CD4-positive, alpha-beta memory T cell (primary cell): ENCODE data around the gene RUNX2. TPM values are rescaled to one million over a fixed set of nuclear protein-coding genes. Genes with fewer than 3 reads are reported as not detected.

Experiments
- CTCF ChIA-PET: fragments of 350-600 bp; sonication (Branson Sonifier 250); formaldehyde crosslinking; loops from one replicate; lab custom pipeline; 2021; ENCODE audit warnings: inconsistent platforms; ENCODE audit not compliant: partially characterized antibody; lab: Charles Lee
- POLR2A ChIA-PET: fragments of 350-600 bp; sonication (Branson Sonifier 250); formaldehyde crosslinking; loops from one replicate; lab custom pipeline; 2021; ENCODE audit not compliant: partially characterized antibody; lab: Charles Lee
- DNase-seq, 5 donors: peaks; one replicate each; pipeline versions ENCODE4 v3.0.0 to v3.0.0-alpha.2; 2020 to 2022; ENCODE audit warnings: mixed read lengths in 1 of 5
- H3K27ac ChIP-seq: one replicate; pipeline ENCODE4 v1.7.0; 2013; ENCODE audit warnings: low read depth, low read length
- H3K27me3 ChIP-seq: 2 replicates; pipeline ENCODE4 v1.7.0; 2013; ENCODE audit warnings: mild to moderate bottlenecking, low read length, moderate library complexity; ENCODE audit not compliant: insufficient read depth
- H3K36me3 ChIP-seq: 2 replicates; pipeline ENCODE4 v1.7.0; 2013; ENCODE audit warnings: mild to moderate bottlenecking, low read length, moderate library complexity; ENCODE audit not compliant: insufficient read depth
- H3K4me1 ChIP-seq: 2 replicates; pipeline ENCODE4 v1.7.0; 2013; ENCODE audit warnings: mild to moderate bottlenecking, low read length, moderate library complexity; ENCODE audit not compliant: insufficient read depth
- H3K4me3 ChIP-seq, 2 donors: one replicate each; pipeline ENCODE4 v1.7.0; 2013; ENCODE audit warnings: low read length in 2 of 2, mild to moderate bottlenecking in 1 of 2
- H3K9me3 ChIP-seq, 2 donors: one replicate each; pipeline ENCODE4 v1.7.0; 2013; ENCODE audit warnings: low read length in 2 of 2, control low read depth in 1 of 2; ENCODE audit not compliant: control insufficient read depth in 1 of 2
- H3K27ac Mint-ChIP-seq, 7 donors: one replicate each; pipeline ENCODE4 v1.8.0; 2020 to 2021; ENCODE audit warnings: mixed read lengths in 7 of 7, mild to moderate bottlenecking in 6 of 7, inconsistent platforms in 3 of 7, moderate library complexity in 3 of 7
- H3K27me3 Mint-ChIP-seq, 2 donors: one replicate each; pipeline ENCODE4 v1.8.0; 2020 to 2021; ENCODE audit warnings: mixed read lengths in 2 of 2
- H3K36me3 Mint-ChIP-seq, 2 donors: one replicate each; pipeline ENCODE4 v1.8.0; 2020 to 2021; ENCODE audit warnings: mixed read lengths in 2 of 2, inconsistent platforms in 1 of 2, mild to moderate bottlenecking in 1 of 2
- H3K4me1 Mint-ChIP-seq, 4 donors: one replicate each; pipeline ENCODE4 v1.8.0; 2020 to 2021; ENCODE audit warnings: mixed read lengths in 4 of 4, mild to moderate bottlenecking in 1 of 4
- H3K4me3 Mint-ChIP-seq, 8 donors: one replicate each; pipeline ENCODE4 v1.8.0; 2020 to 2021; ENCODE audit warnings: mixed read lengths in 8 of 8, mild to moderate bottlenecking in 7 of 8, moderate library complexity in 6 of 8, inconsistent platforms in 3 of 8
- H3K9me3 Mint-ChIP-seq, 8 donors: one replicate each; pipeline ENCODE4 v1.8.0; 2020 to 2021; ENCODE audit warnings: mixed read lengths in 8 of 8, mild to moderate bottlenecking in 5 of 8, inconsistent platforms in 3 of 8, moderate library complexity in 1 of 8
- intact Hi-C: fragments of 100-400 bp; cut with micrococcal nuclease; formaldehyde crosslinking; loops from one replicate; pipeline ENCODE4 v1.15.1; 2023
- polyA plus RNA-seq, 2 donors: library from polyadenylated mRNA; unstranded; fragments of 300-500 nt; fragmentation: Illumina TruSeq; gene quantifications; one replicate each; pipeline ENCODE4 v1.2.3, GENCODE V29; 2021
- total RNA-seq, 2 experiments: library from RNA; stranded (reverse); gene quantifications; one replicate each; pipeline ENCODE4 v1.2.3, GENCODE V29; 2021

Gene RUNX2
- total and polyA plus RNA-seq, 4 experiments from 2014 or later = 4.5 to 26.6 (median 23.3) TPM

GRCh38 chr6:45422503-45423110 lies 94.5 kb downstream of the RUNX2 start:
- Histone ChIP-seq H3K4me3 (peak overlapping the region; percentile 76 to 86), H3K27ac (peak overlapping the region; percentile 72), H3K4me1 (peaks cover 38% of the 10 kb centered on the region), H3K9me3 (no peaks in the 10 kb centered on the region), H3K27me3 (no peaks in the 10 kb centered on the region), H3K36me3 (no peaks in the 10 kb centered on the region)
- Mint-ChIP-seq H3K36me3 (peaks cover 0 to 28% of the 10 kb centered on the region in 2 donors), H3K27me3 (peaks cover 3 to 5% of the 10 kb centered on the region in 2 donors), H3K4me3 (peak overlapping the region; percentile 96 to 99 (median 98)), H3K4me1 (peaks cover 27 to 59% (median 38%) of the 10 kb centered on the region in 4 donors), H3K27ac (peak overlapping the region; percentile 92 to 98 (median 96)), H3K9me3 (peaks cover 0 to 1% (median 0%) of the 10 kb centered on the region in 8 donors)
- intact Hi-C loops = loop anchor here (1.0 to 5.0 kb wide), 6 partner anchors 14 to 590 kb away; partner anchors contain the start of gene SUPT3H
- CTCF ChIA-PET = interaction anchor here (1.1 to 4.0 kb wide), 4 partner anchors 42 to 767 kb away, joined by 4 to 50 read pairs (median 4); no protein-coding TSS in a partner anchor
- POLR2A ChIA-PET = interaction anchor here (0.6 to 4.1 kb wide), 20 partner anchors 9 to 767 kb away, joined by 3 to 50 read pairs (median 4); partner anchors contain the start of gene SUPT3H
- peak; percentile 67 to 85 (median 73) for DNase-seq

GRCh38 chr6:45423111-45423823 lies 95.1 kb downstream of the RUNX2 start:
- peaks cover 0 to 28% of the 10 kb centered on the region in 2 donors for H3K36me3 Mint-ChIP-seq
- peak overlapping the region; percentile 96 to 99 (median 98) for H3K4me3 Mint-ChIP-seq
- no peaks in the 10 kb centered on the region for H3K36me3 ChIP-seq
- peak overlapping the region; percentile 92 to 98 (median 96) for H3K27ac Mint-ChIP-seq
- peak in 1 of 5 donors; percentile 21 for DNase-seq
- H3K4me1 Mint-ChIP-seq = peaks cover 30 to 66% (median 42%) of the 10 kb centered on the region in 4 donors
- H3K9me3 ChIP-seq = no peaks in the 10 kb centered on the region
- peaks cover 45% of the 10 kb centered on the region for H3K4me1 ChIP-seq
- ChIA-PET CTCF (interaction anchor here (0.6 to 4.0 kb wide), 4 partner anchors 85 to 291 kb away, joined by 3 to 50 read pairs (median 4); no protein-coding TSS in a partner anchor), POLR2A (interaction anchor here (0.8 to 4.1 kb wide), 14 partner anchors 8 to 291 kb away, joined by 3 to 50 read pairs (median 6); partner anchors contain the start of gene SUPT3H)
- no peaks in the 10 kb centered on the region for H3K27me3 ChIP-seq
- peak overlapping the region; percentile 72 for H3K27ac ChIP-seq
- peaks cover 0 to 1% (median 0%) of the 10 kb centered on the region in 8 donors for H3K9me3 Mint-ChIP-seq
- intact Hi-C loops = loop anchor here (2.0 to 5.0 kb wide), 4 partner anchors 14 to 589 kb away; no protein-coding TSS in a partner anchor
- peak overlapping the region; percentile 76 to 86 for H3K4me3 ChIP-seq
- H3K27me3 Mint-ChIP-seq = peaks cover 3 to 5% of the 10 kb centered on the region in 2 donors

GRCh38 chr6:45423824-45424450 lies 95.8 kb downstream of the RUNX2 start:
- intact Hi-C loops = loop anchor here (2.0 to 5.0 kb wide), 4 partner anchors 13 to 588 kb away; no protein-coding TSS in a partner anchor
- peak overlapping the region; percentile 72 for H3K27ac ChIP-seq
- peaks cover 0 to 31% of the 10 kb centered on the region in 2 donors for H3K36me3 Mint-ChIP-seq
- H3K4me1 Mint-ChIP-seq = peaks cover 36 to 72% (median 48%) of the 10 kb centered on the region in 4 donors
- H3K27me3 ChIP-seq = no peaks in the 10 kb centered on the region
- CTCF ChIA-PET = interaction anchor here (0.6 to 1.4 kb wide), 3 partner anchors 84 to 291 kb away, joined by 3 to 4 read pairs (median 3); no protein-coding TSS in a partner anchor
- H3K4me3 Mint-ChIP-seq = peak overlapping the region; percentile 96 to 99 (median 98)
- H3K9me3 Mint-ChIP-seq = peaks cover 0 to 1% (median 0%) of the 10 kb centered on the region in 8 donors
- peak in 2 of 5 donors; percentile 18 to 41 for DNase-seq
- H3K4me1 ChIP-seq = peaks cover 51% of the 10 kb centered on the region
- H3K27me3 Mint-ChIP-seq = peaks cover 3 to 4% of the 10 kb centered on the region in 2 donors
- no peaks in the 10 kb centered on the region for H3K9me3 ChIP-seq
- H3K36me3 ChIP-seq = no peaks in the 10 kb centered on the region
- peak overlapping the region; percentile 76 to 86 for H3K4me3 ChIP-seq
- H3K27ac Mint-ChIP-seq = peak overlapping the region; percentile 66 to 94 (median 89)
- POLR2A ChIA-PET = interaction anchor here (0.8 to 1.0 kb wide), 4 partner anchors 13 to 71 kb away, joined by 3 to 4 read pairs (median 4); partner anchors contain the start of gene SUPT3H

- H3K36me3 ChIP-seq = no peaks in the 10 kb centered on the region
- H3K4me3 ChIP-seq = peak overlapping the region; percentile 14 to 17
- H3K9me3 ChIP-seq = no peaks in the 10 kb centered on the region
- no peak for DNase-seq
- H3K27ac ChIP-seq = peak overlapping the region; percentile 72
- ChIA-PET CTCF (interaction anchor here (1.4 to 1.6 kb wide), 2 partner anchors 12 to 139 kb away, joined by 3 read pairs; no protein-coding TSS in a partner anchor), POLR2A (interaction anchor here (0.7 to 2.0 kb wide), 5 partner anchors 10 to 165 kb away, joined by 3 to 8 read pairs (median 5); partner anchors contain the start of gene SUPT3H)
- Mint-ChIP-seq H3K4me3 (peak overlapping the region; percentile 92 to 99 (median 98)), H3K36me3 (peaks cover 0 to 34% of the 10 kb centered on the region in 2 donors), H3K4me1 (peaks cover 36 to 74% (median 49%) of the 10 kb centered on the region in 4 donors), H3K27ac (peak overlapping the region; percentile 66 to 94 (median 89)), H3K9me3 (peaks cover 0 to 1% (median 0%) of the 10 kb centered on the region in 8 donors), H3K27me3 (peaks cover 1 to 3% of the 10 kb centered on the region in 2 donors)
- intact Hi-C loops = loop anchor here (5.0 kb wide), 3 partner anchors 63 to 588 kb away; no protein-coding TSS in a partner anchor
- H3K27me3 ChIP-seq = no peaks in the 10 kb centered on the region
- H3K4me1 ChIP-seq = peaks cover 53% of the 10 kb centered on the region
Observed at GRCh38 chr6:45424451-45424861, 96.3 kb downstream of the RUNX2 start.

GRCh38 chr6:45426251-45426650 lies 98.1 kb downstream of the RUNX2 start:
- DNase-seq = no peak
- H3K4me3 Mint-ChIP-seq = peak overlapping the region; percentile 52 to 99 (median 78)
- Histone ChIP-seq H3K27ac (peak overlapping the region; percentile 24), H3K9me3 (no peaks in the 10 kb centered on the region), H3K4me3 (no peak overlapping the region), H3K4me1 (peaks cover 51% of the 10 kb centered on the region), H3K27me3 (no peaks in the 10 kb centered on the region), H3K36me3 (no peaks in the 10 kb centered on the region)
- POLR2A ChIA-PET = interaction anchor here (0.8 to 2.0 kb wide), 5 partner anchors 8 to 48 kb away, joined by 3 to 8 read pairs (median 5); partner anchors contain the start of gene SUPT3H
- peaks cover 36 to 73% (median 50%) of the 10 kb centered on the region in 4 donors for H3K4me1 Mint-ChIP-seq
- H3K27ac Mint-ChIP-seq = peak overlapping the region; percentile 22 to 94 (median 70)
- H3K36me3 Mint-ChIP-seq = peaks cover 0 to 27% of the 10 kb centered on the region in 2 donors
- CTCF ChIA-PET = interaction anchor here (1.2 to 2.1 kb wide), 4 partner anchors 11 to 771 kb away, joined by 3 to 15 read pairs (median 4); no protein-coding TSS in a partner anchor
- H3K9me3 Mint-ChIP-seq = peaks cover 0 to 1% (median 0%) of the 10 kb centered on the region in 8 donors
- H3K27me3 Mint-ChIP-seq = no peaks in the 10 kb centered on the region
- intact Hi-C loops = no loop called here

- no peaks in the 10 kb centered on the region for H3K36me3 ChIP-seq
- Mint-ChIP-seq H3K27ac (peak overlapping the region; percentile 43 to 87 (median 58)), H3K9me3 (peaks cover 0 to 1% (median 0%) of the 10 kb centered on the region in 8 donors), H3K4me3 (peak overlapping the region in 5 of 8 donors; percentile 24 to 65 (median 39)), H3K4me1 (peaks cover 44 to 75% (median 56%) of the 10 kb centered on the region in 4 donors), H3K36me3 (peaks cover 5 to 24% of the 10 kb centered on the region in 2 donors), H3K27me3 (no peaks in the 10 kb centered on the region)
- POLR2A ChIA-PET = interaction anchor here (1.5 kb wide), 1 partner anchor 69 kb away, joined by 3 read pairs; no protein-coding TSS in a partner anchor
- H3K27me3 ChIP-seq = no peaks in the 10 kb centered on the region
- intact Hi-C loops = loop anchor here (1.0 kb wide), 1 partner anchor 9 kb away; no protein-coding TSS in a partner anchor
- peaks cover 62% of the 10 kb centered on the region for H3K4me1 ChIP-seq
- CTCF ChIA-PET = no interaction called here
- H3K4me3 ChIP-seq = no peak overlapping the region
- no peaks in the 10 kb centered on the region for H3K9me3 ChIP-seq
- no peak for DNase-seq
- H3K27ac ChIP-seq = no peak overlapping the region
Observed at GRCh38 chr6:45427726-45428125, 99.6 kb downstream of the RUNX2 start.
